ENCODE data around the gene DIS3L.

DNA sequence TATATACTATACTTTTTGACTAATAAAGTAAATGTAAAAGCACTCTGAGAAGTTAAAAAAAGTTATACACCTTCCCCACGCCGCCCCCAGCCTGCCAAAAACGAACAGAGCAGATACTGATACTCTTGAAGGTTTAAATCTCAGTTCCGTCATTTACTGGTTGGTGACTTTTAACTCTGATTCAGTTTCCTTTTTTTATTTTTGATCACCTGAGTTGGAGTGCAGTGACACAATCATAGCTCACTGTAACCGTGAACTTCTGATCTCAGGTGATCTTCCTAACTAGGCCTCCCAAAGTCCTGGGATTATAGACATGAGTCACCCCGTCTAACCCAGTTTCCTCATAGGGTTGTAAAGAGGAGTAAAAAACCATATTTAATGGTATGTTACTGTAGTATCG is 66.4 kb downstream of the DIS3L start:
- TF ChIP-seq POLR2A (IDR thresholded peaks at IDR 0.05; ENCODE audit: low read length) (no peak), CEBPB (IDR thresholded peaks at IDR 0.05) (no peak)
- TF ChIP-seq, protein P1, sequence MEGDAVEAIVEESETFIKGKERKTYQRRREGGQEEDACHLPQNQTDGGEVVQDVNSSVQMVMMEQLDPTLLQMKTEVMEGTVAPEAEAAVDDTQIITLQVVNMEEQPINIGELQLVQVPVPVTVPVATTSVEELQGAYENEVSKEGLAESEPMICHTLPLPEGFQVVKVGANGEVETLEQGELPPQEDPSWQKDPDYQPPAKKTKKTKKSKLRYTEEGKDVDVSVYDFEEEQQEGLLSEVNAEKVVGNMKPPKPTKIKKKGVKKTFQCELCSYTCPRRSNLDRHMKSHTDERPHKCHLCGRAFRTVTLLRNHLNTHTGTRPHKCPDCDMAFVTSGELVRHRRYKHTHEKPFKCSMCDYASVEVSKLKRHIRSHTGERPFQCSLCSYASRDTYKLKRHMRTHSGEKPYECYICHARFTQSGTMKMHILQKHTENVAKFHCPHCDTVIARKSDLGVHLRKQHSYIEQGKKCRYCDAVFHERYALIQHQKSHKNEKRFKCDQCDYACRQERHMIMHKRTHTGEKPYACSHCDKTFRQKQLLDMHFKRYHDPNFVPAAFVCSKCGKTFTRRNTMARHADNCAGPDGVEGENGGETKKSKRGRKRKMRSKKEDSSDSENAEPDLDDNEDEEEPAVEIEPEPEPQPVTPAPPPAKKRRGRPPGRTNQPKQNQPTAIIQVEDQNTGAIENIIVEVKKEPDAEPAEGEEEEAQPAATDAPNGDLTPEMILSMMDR (IDR thresholded peaks at IDR 0.05): no peak
- TF ChIP-seq, protein P2, sequence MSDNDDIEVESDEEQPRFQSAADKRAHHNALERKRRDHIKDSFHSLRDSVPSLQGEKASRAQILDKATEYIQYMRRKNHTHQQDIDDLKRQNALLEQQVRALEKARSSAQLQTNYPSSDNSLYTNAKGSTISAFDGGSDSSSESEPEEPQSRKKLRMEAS (IDR thresholded peaks at IDR 0.05): no peak

Measured in A549 (cell line).